ENCODE results near the gene ADCY1.

Gene ADCY1

GRCh38 chr7:45670717-45671116 lies 96.5 kb downstream of the ADCY1 start:
- DNase-seq (ENCODE audit: low read depth), result no peak

DNA sequence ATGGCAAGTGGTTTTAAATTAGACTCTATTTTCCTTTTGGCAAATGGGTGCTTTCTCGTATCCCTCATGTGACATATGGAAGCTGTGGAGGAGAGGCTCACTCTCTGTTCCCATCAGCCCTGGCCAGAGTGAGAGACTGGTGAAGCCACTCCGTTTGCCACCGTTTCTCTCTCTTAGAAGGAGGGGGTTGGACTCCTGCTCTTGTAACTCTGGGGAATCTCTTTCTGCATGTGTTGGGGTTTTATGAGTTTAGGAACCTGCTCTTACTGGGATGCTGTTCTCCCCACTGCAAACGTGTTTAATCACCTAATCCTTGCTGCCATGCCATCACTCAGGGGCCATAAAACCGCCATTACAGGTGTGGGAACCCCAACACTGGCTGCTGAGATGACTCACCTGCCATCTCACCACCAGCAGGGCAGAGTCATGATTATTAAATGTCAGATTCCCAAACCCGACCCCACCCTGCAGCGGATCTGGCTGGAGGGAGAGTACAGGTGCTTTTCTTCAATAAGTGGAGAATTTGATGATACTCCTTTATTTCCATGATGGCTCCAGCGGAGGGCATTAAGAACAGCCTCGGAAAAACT lies 103.2 kb downstream of the ADCY1 start:
- DNase-seq (ENCODE audit: low read depth), result no peak

DNA sequence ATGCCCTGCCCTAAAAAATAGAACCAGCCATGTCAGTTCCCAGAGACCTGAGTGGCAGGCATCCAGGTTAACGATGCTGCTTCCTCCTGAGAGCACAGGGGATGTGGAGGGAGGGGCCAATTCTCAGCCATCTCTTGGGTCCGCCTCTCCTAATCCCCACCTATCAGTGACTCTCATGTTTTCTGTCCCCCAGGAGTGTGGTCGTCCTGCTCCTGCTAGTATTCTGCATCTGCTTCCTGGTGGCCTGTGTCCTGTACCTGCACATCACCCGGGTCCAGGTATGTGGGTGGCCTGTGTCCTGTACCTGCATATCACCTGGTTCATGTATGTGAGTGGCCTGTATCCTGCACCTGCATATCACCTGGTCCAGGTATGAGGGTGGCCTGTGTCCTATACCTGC lies 105.3 kb downstream of the ADCY1 start:
- DNase-seq (ENCODE audit: low read depth), result no peak

GRCh38 chr7:45680776-45681175 lies 106.6 kb downstream of the ADCY1 start:
- DNase-seq (ENCODE audit: low read depth), result no peak

GRCh38 chr7:45681596-45682357 lies 107.6 kb downstream of the ADCY1 start:
- no peak for DNase-seq (ENCODE audit: low read depth)

DNA sequence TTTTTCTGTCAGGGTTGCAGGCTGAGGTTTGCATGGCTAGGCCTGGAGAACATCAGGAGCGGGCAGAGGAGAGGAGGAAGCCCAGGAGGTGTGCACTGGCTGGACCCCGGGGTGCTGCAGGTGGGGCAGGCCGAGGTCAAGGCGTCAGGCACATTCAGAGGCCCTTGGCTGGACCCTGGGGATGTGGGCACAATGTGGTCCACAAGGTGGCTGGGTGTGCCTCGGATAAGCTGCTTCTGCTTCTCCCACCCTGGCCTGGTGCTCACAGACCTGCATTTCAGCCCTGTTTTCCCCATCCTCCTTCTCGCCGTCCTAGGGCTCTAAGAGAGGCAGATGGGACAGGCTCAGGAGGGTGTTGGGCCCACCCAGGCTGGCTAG lies 108.2 kb downstream of the ADCY1 start:
- DNase-seq (ENCODE audit: low read depth), result no peak

DNA sequence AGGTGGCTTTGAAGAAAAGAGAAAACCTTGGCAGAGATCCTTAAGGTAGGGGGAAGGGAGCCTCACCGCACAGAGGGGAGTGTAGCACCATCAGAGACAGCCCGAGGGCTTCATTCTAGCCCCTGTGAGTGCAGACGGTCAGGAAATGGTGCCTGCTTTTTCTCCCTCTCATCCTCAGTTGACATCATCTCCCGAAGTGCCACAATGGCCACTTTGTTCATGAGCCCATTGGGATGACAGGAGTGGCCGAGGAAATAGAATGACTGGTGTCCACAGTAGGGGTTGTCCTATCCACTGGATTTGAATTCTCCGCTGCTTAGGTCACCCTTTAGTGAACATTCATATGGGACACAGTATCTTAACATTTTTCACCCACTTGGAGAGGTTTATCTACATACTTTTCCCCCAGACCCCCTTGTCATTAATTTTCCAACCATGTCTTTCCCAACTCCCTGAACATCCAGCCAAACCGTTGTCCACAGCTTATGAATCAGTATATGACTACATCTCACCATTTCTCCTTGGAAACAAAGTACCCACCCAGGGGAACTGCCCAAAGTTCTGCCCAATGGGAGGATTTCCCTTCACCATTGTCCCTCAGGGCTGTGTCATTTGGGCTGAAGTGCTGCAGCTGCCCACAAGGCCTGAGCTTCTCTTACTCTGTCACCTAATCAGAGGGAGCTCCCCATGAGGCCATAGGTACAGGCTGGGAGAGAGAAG lies 108.8 kb downstream of the ADCY1 start:
- no peak for DNase-seq (ENCODE audit: low read depth)

- DNase-seq (ENCODE audit: low read depth), result no peak
Observed at GRCh38 chr7:45683556-45684148, 109.5 kb downstream of the ADCY1 start.

DNA sequence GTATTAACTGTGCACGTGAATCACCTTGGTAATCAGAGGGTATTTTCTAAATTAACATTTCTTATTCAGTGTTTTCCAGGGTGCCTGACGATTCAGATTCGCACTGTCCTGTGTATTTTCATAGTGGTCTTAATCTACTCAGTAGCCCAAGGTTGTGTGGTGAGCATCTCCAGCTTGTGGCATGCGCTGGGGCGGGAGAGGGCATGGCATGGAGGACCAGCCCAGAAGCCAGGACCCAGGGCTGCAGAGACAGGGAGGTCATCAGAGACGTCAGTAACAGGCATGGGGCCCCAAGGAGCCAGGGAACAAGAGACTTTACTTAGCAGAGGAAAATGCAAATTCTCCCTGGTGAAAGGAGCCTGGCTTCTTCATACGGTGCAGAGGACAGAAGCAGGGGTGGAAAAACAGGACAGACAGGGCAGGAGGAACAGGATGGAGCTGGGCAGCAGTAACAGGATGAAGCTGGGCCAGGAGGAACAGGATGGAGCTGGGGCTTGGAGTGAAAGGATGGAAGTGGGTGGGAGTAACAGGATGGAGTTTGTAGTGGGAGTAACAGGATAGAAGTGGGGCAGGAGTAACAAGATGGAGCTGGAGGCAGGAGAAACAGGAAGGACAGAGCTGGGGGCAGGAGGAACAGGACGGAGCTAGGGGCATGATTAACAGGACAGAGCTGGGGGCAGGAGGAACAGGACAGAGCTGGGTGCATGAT lies 110.9 kb downstream of the ADCY1 start:
- no peak for DNase-seq (ENCODE audit: low read depth)

DNA sequence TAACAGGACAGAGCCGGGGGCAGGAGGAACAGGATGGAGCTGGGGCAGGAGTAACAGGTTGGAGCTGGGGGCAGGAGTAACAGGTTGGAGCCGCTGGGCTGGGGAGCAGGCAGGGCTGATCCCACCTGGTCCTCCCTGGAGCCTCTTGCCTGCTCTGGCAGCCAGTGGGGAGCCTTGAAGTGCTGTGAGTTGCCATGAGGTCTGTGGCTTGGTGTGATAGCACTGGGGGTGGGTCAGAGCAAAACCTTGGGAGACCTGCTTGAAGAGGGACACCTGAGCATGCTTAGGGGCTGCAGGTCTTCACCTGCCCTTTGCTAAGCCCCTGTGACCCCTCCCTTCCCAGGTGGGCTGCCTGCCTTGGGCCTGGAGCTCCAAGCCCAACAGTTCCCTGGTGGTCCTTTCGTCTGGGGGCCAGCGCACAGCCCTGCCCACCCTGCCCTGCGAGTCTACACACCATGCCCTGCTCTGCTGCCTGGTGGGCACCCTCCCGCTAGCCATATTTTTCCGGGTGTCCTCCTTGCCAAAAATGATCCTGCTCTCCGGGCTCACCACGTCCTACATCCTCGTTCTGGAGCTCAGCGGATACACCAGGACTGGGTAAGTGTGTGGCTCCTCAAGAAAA lies 111.6 kb downstream of the ADCY1 start:
- DNase-seq (ENCODE audit: low read depth), result no peak

- DNase-seq (ENCODE audit: low read depth), result no peak
Observed at GRCh38 chr7:45686441-45687184, 112.4 kb downstream of the ADCY1 start.

GRCh38 chr7:45687185-45687560 lies 113.0 kb downstream of the ADCY1 start:
- no peak for DNase-seq (ENCODE audit: low read depth)

GRCh38 chr7:45687721-45688120 lies 113.6 kb downstream of the ADCY1 start:
- no peak for DNase-seq (ENCODE audit: low read depth)

GRCh38 chr7:45688382-45688781 lies 114.2 kb downstream of the ADCY1 start:
- no peak for DNase-seq (ENCODE audit: low read depth)

GRCh38 chr7:45689011-45689796 lies 115.0 kb downstream of the ADCY1 start:
- no peak for DNase-seq (ENCODE audit: low read depth)

DNA sequence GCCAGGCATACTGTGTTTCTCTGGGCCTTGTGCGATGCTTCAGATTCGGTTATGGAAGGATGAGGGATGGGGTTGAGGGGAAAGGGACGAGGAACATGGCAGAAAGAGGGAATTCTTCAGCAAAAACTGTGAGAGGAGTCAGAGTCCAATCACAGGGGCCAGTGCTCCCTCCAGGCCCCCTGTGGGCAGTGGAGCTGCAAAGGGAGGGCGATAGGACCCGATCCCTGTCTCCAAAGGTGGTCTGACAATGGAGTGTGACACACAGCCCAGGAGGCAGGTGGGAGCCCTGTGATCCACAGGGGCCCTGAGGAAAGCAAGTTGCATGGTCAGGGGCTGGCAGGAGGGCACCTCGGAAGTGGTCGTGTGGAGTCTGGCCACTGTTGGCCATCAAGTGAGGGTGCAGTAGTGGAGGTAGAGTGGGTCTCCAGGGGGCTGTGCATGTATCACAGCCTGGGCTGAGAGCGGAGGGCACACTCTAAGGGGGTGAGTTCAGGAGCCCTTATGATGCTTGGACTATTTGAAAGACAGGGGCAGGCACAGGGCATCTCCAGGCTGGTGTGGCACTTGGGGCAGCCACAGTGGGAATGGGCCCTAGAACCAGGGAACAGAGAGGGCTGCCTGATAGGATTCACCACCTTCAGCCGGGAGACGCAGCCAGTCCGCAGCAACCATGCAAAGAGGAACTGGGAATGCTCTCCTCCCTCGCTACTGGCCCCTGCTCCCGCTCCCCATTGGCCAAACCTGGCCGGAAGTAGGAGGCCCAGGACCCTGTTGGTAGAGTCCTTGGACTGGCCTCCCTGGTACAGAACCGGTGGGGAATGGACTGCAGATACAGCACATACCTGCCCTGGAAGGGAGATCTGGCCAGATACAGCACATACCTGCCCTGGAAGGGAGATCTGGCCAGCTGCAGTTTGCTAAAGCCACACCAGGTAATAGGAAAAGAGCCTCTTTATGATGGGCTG lies 115.9 kb downstream of the ADCY1 start:
- DNase-seq (ENCODE audit: low read depth), result no peak

- DNase-seq (ENCODE audit: low read depth), result no peak
Observed at GRCh38 chr7:45690762-45691150, 116.6 kb downstream of the ADCY1 start.

DNA sequence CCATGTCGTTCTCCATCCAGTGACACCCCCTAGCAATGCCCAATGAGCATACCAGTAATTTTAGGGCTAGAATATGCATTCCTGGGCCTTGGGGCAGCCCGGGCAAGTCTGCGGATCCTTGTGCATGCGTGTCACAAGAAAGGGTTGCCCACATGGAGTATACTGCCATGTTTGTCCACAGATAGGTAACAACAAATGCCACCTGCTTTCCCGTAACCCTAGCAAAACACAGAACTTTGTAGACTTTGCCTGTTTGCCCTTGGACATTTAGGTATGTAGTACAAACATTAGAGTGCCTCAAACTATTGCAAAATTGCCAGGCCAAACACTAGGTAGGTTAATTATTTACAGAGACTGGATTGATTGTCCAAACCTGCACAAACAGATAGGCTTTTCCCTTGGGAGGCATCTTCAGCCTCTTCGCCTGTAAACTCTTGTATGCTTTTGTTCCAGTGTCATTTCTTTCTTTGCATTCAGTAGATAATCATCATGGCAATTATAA lies 117.0 kb downstream of the ADCY1 start:
- DNase-seq (ENCODE audit: low read depth), result no peak

DNA sequence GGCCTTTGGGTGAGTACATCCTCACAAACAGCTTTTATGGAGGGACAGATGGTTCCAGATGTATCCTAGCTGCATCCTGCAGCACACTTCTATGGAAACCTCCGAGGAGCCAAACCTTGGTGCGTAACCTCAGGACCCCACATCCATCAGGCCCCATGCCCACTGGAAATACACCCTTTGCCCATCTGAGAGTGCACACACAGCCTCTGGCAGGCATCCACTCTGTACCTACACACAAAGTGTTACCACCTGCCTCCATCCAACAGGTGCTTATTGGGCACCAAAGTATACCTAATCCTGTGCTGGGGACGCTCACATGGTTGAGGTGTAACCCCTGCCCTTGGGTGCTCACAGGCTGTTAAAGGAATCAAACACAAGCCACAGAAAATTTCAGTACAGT lies 117.9 kb downstream of the ADCY1 start:
- DNase-seq (ENCODE audit: low read depth), result no peak

Measured in stimulated activated CD8-positive, alpha-beta memory T cell treated with anti-CD3 and anti-CD28 coated beads, Interleukin-7, amount 100 ng/mL, for 24 hours (primary cell).